Smooth muscle cell (in vitro differentiated cells): ENCODE data around the gene ASAP2. TPM values are rescaled to one million over a fixed set of nuclear protein-coding genes. Genes with fewer than 3 reads are reported as not detected.
A peak's percentile ranks its signal among the peaks of the same experiment; 100 is the strongest.

Experiments used
- DNase-seq: peaks from one replicate; lab custom pipeline; 2025; ENCODE audit not compliant: unreplicated experiment; lab: John Stamatoyannopoulos, UW
- H2AFZ ChIP-seq: fragments of 200-600 bp; sonication (generic); 2 replicates; pipeline ENCODE4 v1.6.0; 2016; ENCODE audit warnings: antibody characterized with exemption, low read depth, mild to moderate bottlenecking
- H3F3A ChIP-seq: fragments of 200-600 bp; sonication (generic); 2 replicates; pipeline ENCODE4 v1.6.0; 2017; ENCODE audit warnings: antibody characterized with exemption, low read depth
- H3K27ac ChIP-seq: fragments of 200-600 bp; sonication (generic); 2 replicates; pipeline ENCODE4 v1.5.1; 2016; ENCODE audit warnings: low read depth, mild to moderate bottlenecking
- H3K27me3 ChIP-seq: fragments of 200-600 bp; sonication (generic); 2 replicates; pipeline ENCODE4 v1.6.1; 2016; ENCODE audit warnings: low read depth, mild to moderate bottlenecking
- H3K36me3 ChIP-seq: fragments of 200-600 bp; sonication (generic); 2 replicates; pipeline ENCODE4 v1.5.1; 2016; ENCODE audit warnings: low read depth
- H3K4me1 ChIP-seq: fragments of 200-600 bp; sonication (generic); 2 replicates; pipeline ENCODE4 v1.5.1; 2016; ENCODE audit warnings: low read depth
- H3K4me2 ChIP-seq: fragments of 200-600 bp; sonication (generic); 2 replicates; pipeline ENCODE4 v1.6.0; 2016; ENCODE audit warnings: mild to moderate bottlenecking
- H3K4me3 ChIP-seq: fragments of 200-600 bp; sonication (generic); 2 replicates; pipeline ENCODE4 v1.5.1; 2016; ENCODE audit warnings: mild to moderate bottlenecking
- H3K79me2 ChIP-seq: fragments of 200-600 bp; sonication (generic); 2 replicates; pipeline ENCODE4 v1.6.0; 2016; ENCODE audit warnings: low read depth, mild to moderate bottlenecking
- H3K9ac ChIP-seq: fragments of 200-600 bp; sonication (generic); 2 replicates; pipeline ENCODE4 v1.6.0; 2016; ENCODE audit warnings: low read depth
- H3K9me3 ChIP-seq: fragments of 200-600 bp; sonication (generic); replicated peaks from 2 replicates; pipeline ENCODE4 v1.5.1; 2016; ENCODE audit warnings: low read depth
- H4K20me1 ChIP-seq: fragments of 200-600 bp; sonication (generic); 2 replicates; pipeline ENCODE4 v1.6.0; 2016; ENCODE audit warnings: low read depth
- WGBS: methylation state at CpG from one replicate; pipeline ENCODE4 v1.1.7; 2016; ENCODE audit warnings: low lambda C conversion rate; 5-methylcytosine and 5-hydroxymethylcytosine counted together
- polyA plus RNA-seq: library from polyadenylated mRNA; unstranded; fragments of >200 nt; fragmentation: Nextera tagmentation; extraction: Ambion mirVana; gene quantifications from 2 replicates; pipeline ENCODE4 v1.2.1, GENCODE V29; 2016
- total RNA-seq: library from RNA; depleted of rRNA; stranded (reverse); fragments of >200 nt; gene quantifications from 2 replicates; pipeline ENCODE4 v1.2.3, GENCODE V29; 2014
- TF ChIP-seq, protein P1 (sequence below): fragments of 200-600 bp; sonication (generic); IDR thresholded peaks from 2 replicates; pipeline ENCODE4 v1.5.1; 2017; ENCODE audit warnings: borderline replicate concordance, mild to moderate bottlenecking, antibody characterized with exemption; ENCODE audit not compliant: insufficient read depth, poor library complexity, severe bottlenecking

ASAP2 gene
- total and polyA plus RNA-seq, 2 experiments from 2014 or later = 8.8 to 23.1 TPM

DNA sequence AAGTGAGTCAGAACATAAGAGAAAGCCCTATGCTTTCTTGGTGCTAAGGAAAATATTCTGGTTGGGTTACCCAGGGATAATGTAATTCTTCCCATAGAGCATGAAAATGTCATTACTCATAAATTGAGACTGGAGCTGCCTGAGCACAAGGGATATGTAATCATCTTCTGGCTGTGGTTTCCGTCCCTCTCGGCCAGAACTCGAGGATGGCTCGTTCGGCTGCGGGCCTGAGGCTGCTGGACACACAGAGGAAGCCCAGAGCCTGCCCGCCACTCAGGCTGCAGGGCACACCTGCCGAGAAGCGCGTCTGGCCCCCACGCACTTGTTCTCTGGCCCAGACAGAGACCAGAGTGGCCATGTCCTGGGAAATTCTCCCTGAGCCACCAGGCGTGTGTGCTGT, 104.9 kb downstream of the ASAP2 start:
- peaks cover 17% of the 10 kb centered on the region for H3K79me2 ChIP-seq
- H2AFZ ChIP-seq = no peak overlapping the region
- H3K4me2 ChIP-seq = peak overlapping the region; percentile 53
- DNase-seq = no peak
- no peaks in the 10 kb centered on the region for H3K9me3 ChIP-seq
- TF ChIP-seq, protein P1, sequence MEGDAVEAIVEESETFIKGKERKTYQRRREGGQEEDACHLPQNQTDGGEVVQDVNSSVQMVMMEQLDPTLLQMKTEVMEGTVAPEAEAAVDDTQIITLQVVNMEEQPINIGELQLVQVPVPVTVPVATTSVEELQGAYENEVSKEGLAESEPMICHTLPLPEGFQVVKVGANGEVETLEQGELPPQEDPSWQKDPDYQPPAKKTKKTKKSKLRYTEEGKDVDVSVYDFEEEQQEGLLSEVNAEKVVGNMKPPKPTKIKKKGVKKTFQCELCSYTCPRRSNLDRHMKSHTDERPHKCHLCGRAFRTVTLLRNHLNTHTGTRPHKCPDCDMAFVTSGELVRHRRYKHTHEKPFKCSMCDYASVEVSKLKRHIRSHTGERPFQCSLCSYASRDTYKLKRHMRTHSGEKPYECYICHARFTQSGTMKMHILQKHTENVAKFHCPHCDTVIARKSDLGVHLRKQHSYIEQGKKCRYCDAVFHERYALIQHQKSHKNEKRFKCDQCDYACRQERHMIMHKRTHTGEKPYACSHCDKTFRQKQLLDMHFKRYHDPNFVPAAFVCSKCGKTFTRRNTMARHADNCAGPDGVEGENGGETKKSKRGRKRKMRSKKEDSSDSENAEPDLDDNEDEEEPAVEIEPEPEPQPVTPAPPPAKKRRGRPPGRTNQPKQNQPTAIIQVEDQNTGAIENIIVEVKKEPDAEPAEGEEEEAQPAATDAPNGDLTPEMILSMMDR = no peak
- no peak overlapping the region for H3K4me3 ChIP-seq
- H3K27me3 ChIP-seq = no peaks in the 10 kb centered on the region
- H3K9ac ChIP-seq = no peak overlapping the region
- 50% methylated on average over 12 of the region's 12 CpGs for WGBS
- H3F3A ChIP-seq = peaks cover 7% of the 10 kb centered on the region
- peak overlapping the region; percentile 92 for H3K27ac ChIP-seq
- peaks cover 19% of the 10 kb centered on the region for H4K20me1 ChIP-seq
- H3K36me3 ChIP-seq = no peaks in the 10 kb centered on the region
- H3K4me1 ChIP-seq = peaks cover 5% of the 10 kb centered on the region

DNA sequence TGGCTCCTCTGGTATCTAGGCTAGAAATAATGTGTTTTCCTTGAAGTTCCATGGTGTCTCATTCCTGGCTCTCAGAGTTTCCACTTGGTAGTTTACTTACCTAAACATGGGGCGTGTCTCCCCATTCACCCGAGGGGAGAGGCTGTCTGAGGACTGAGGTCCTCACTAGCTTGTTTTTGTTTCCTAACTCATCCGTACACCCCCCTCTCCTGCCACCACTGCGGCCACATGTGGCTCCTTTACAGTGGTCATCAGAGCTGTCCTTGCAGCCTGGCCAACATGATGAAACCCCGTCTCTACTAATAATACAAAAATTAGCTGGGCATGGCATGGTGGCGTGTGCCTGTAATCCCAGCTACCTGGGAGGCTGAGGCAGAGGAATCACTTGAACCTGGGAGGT, 106.0 kb downstream of the ASAP2 start:
- DNase-seq = no peak
- H3F3A ChIP-seq = peaks cover 7% of the 10 kb centered on the region
- H3K4me1 ChIP-seq = peaks cover 5% of the 10 kb centered on the region
- peak overlapping the region; percentile 92 for H3K27ac ChIP-seq
- TF ChIP-seq, protein P1 = no peak
- H3K4me2 ChIP-seq = no peak overlapping the region
- H2AFZ ChIP-seq = no peak overlapping the region
- WGBS = 88% methylated on average over 6 of the region's 6 CpGs
- H3K9me3 ChIP-seq = no peaks in the 10 kb centered on the region
- peaks cover 16% of the 10 kb centered on the region for H4K20me1 ChIP-seq
- H3K9ac ChIP-seq = no peak overlapping the region
- H3K4me3 ChIP-seq = no peak overlapping the region
- no peaks in the 10 kb centered on the region for H3K27me3 ChIP-seq
- H3K79me2 ChIP-seq = peaks cover 18% of the 10 kb centered on the region
- H3K36me3 ChIP-seq = no peaks in the 10 kb centered on the region

DNA sequence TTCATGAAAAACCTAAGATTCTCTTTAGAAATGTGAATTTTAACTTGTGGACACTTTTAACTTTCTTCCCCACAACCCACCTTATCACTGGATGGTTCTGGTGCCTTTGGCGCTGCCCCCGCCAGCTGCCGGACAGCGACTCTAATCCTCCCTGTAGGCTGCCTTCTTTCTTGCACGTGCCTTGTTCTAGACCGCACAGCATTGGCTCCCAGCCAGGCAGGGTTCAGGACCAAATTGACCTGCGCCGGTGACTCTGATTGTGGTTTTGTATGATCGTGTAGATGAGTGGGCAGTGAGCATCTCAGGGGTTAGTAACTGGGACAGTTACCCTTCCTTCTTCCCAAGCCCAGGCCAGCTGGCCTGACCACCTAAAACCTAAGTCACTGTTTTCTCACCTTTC, 106.8 kb downstream of the ASAP2 start:
- Histone ChIP-seq H3K4me2 (no peak overlapping the region), H3K27ac (no peak overlapping the region), H3K27me3 (no peaks in the 10 kb centered on the region), H3K36me3 (no peaks in the 10 kb centered on the region), H3K4me1 (peaks cover 5% of the 10 kb centered on the region), H2AFZ (no peak overlapping the region), H3K9me3 (no peaks in the 10 kb centered on the region), H4K20me1 (peaks cover 9% of the 10 kb centered on the region), H3F3A (peaks cover 7% of the 10 kb centered on the region), H3K9ac (no peak overlapping the region), H3K79me2 (peaks cover 22% of the 10 kb centered on the region), H3K4me3 (no peak overlapping the region)
- DNase-seq = no peak
- WGBS = 87% methylated on average over 9 of the region's 9 CpGs
- TF ChIP-seq, protein P1 = no peak

DNA sequence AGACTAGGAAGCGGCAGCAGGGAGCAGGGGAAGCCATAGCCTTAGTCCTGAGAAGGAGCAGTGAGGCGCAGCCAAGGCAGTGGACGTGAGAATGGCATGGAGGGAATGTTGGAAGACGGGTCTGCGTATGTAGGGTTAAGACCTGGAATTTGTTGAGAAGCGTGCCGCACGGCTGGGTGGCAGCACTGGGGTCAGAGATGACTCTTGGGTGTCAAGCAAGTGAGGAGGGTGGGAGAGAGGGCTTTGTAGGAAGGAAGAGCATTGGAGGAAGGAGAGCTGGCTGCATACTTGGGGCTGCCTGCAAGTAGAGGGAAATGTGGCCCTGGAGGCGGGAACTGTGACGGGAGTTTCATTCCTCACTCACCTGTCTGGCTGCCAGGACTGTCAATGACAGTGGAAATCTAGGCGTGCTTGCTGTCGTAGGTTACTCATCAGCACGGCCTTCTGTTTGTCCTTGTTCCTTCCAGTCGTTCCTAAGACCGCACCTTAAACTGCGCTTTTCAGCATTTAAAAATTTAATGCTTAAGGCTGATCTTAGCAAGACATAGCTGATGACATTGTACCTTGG, 108.8 kb downstream of the ASAP2 start:
- H3K36me3 ChIP-seq = no peaks in the 10 kb centered on the region
- H3K4me3 ChIP-seq = no peak overlapping the region
- peak overlapping the region; percentile 68 for H3K27ac ChIP-seq
- peaks cover 7% of the 10 kb centered on the region for H3F3A ChIP-seq
- H2AFZ ChIP-seq = no peak overlapping the region
- H3K27me3 ChIP-seq = no peaks in the 10 kb centered on the region
- H3K79me2 ChIP-seq = peaks cover 12% of the 10 kb centered on the region
- DNase-seq = no peak
- H3K9me3 ChIP-seq = no peaks in the 10 kb centered on the region
- no peak overlapping the region for H3K4me2 ChIP-seq
- no peak overlapping the region for H3K9ac ChIP-seq
- no peaks in the 10 kb centered on the region for H4K20me1 ChIP-seq
- 80% methylated on average over 16 of the region's 16 CpGs for WGBS
- TF ChIP-seq, protein P1 = no peak
- H3K4me1 ChIP-seq = peaks cover 5% of the 10 kb centered on the region
